Thymus (tissue), 11 donors: ENCODE measurements around the gene TOPBP1. TPM values are rescaled to one million over a fixed set of nuclear protein-coding genes. Genes with fewer than 3 reads are reported as not detected.

Experiments used
- DNase-seq, 9 donors: peaks; one replicate each; pipeline ENCODE4 v3.0.0-alpha.2; 2013; ENCODE audit warnings: low spot score in 9 of 9, low read depth in 6 of 9, missing footprints in 1 of 9
- H3K27ac ChIP-seq, 2 donors: one replicate each; pipeline ENCODE4 v1.5.1; 2013; ENCODE audit warnings: control low read depth in 1 of 2, low read depth in 1 of 2, low read length in 1 of 2, mild to moderate bottlenecking in 1 of 2, moderate library complexity in 1 of 2
- H3K27me3 ChIP-seq, 2 donors: one replicate each; pipeline ENCODE4 v1.5.1; 2013; ENCODE audit warnings: low read length in 1 of 2; ENCODE audit not compliant: control insufficient read depth in 2 of 2, insufficient read depth in 1 of 2
- H3K36me3 ChIP-seq, 2 donors: one replicate each; pipeline ENCODE4 v1.5.1; 2013; ENCODE audit warnings: low read length in 1 of 2, mild to moderate bottlenecking in 1 of 2, moderate library complexity in 1 of 2; ENCODE audit not compliant: control insufficient read depth in 2 of 2, insufficient read depth in 2 of 2
- H3K4me1 ChIP-seq, 2 donors: one replicate each; pipeline ENCODE4 v1.5.1; 2013; ENCODE audit warnings: low read length in 2 of 2; ENCODE audit not compliant: control insufficient read depth in 2 of 2, insufficient read depth in 2 of 2
- H3K4me3 ChIP-seq, 2 donors: one replicate each; pipeline ENCODE4 v1.5.1; 2013; ENCODE audit warnings: low read length in 2 of 2, control low read depth in 1 of 2, mild to moderate bottlenecking in 1 of 2
- H3K9me3 ChIP-seq, 2 donors: one replicate each; pipeline ENCODE4 v1.5.1; 2013; ENCODE audit warnings: low read length in 1 of 2, mild to moderate bottlenecking in 1 of 2; ENCODE audit not compliant: control insufficient read depth in 2 of 2, insufficient read depth in 1 of 2
- WGBS: extraction: QIAGEN DNeasy Blood & Tissue Kit; methylation state at CpG from one replicate; pipeline ENCODE4 v1.1.7; 2013; 5-methylcytosine and 5-hydroxymethylcytosine counted together
- polyA plus RNA-seq: library from polyadenylated mRNA; stranded (reverse); fragments of 200-250 nt; gene quantifications from one replicate; pipeline ENCODE4 v1.2.3, GENCODE V29; 2013
- total RNA-seq: library from RNA; stranded (reverse); fragments of 120-200 nt; gene quantifications from one replicate; pipeline ENCODE4 v1.2.4, GENCODE V29; 2013
- donor health status: healthy.

The TOPBP1 gene
- total and polyA plus RNA-seq, 2 donors, result 18.0 to 74.4 TPM

DNA sequence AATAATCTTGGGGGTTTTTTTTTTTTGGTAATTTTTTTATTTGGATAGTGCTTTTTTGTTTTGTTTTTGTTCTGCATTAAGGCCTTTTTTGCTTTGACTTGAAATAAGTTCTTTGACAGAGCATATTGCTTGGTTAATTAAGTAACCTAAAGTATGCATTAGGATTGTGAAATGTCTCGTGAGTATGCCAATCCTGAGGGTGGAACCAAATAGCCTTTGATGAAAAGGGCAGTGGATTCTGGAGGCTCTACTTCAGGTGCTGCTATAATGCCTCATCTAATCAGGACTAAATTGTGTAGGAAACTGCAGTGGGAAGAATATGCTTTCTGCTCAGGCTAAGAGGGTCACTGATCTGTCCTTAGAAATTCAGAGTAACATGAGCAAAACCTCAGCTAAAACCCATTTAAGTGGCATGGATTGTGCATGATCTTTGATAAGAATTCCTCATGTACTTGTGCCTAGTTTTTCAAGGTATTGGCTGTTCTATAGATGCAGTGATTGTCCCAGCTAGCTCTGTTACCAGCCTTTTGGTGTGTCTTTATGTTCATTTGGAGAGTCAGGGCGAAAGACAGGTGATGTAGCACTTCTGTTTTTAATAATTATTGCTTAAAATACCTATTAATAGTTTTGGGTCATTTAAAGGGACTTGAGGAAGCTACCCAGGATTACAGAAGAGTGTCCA lies 72.8 kb downstream of the TOPBP1 start:
- Histone ChIP-seq H3K27ac (no peak overlapping the region), H3K9me3 (no peaks in the 10 kb centered on the region), H3K27me3 (no peaks in the 10 kb centered on the region), H3K4me3 (no peak overlapping the region), H3K4me1 (no peaks in the 10 kb centered on the region), H3K36me3 (peaks cover 39 to 61% of the 10 kb centered on the region in 2 donors)
- WGBS, result 97% methylated on average over 2 of the region's 2 CpGs
- no peak for DNase-seq

DNA sequence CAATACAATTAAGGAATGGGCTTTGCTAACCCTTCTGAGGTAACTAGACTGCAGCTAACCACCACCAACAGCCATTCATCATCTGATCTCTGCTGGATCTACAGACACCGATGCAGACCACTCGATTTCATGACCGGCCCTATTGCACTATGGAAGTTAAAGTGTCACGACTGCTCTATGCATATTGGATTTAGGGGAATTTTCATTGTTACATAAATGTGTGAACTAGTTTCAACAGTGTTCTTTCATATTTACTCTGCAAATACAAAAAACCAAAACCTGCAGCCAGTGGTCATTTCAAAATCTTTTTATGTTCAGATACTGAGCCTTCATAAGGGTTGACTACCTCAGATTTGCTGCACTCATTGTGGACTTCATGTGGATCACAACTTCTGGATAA lies 73.7 kb downstream of the TOPBP1 start:
- Histone ChIP-seq H3K36me3 (peaks cover 46 to 70% of the 10 kb centered on the region in 2 donors), H3K4me3 (no peak overlapping the region), H3K27me3 (no peaks in the 10 kb centered on the region), H3K27ac (no peak overlapping the region), H3K4me1 (no peaks in the 10 kb centered on the region), H3K9me3 (no peaks in the 10 kb centered on the region)
- 97% methylated on average over 4 of the region's 4 CpGs for WGBS
- no peak for DNase-seq

DNA sequence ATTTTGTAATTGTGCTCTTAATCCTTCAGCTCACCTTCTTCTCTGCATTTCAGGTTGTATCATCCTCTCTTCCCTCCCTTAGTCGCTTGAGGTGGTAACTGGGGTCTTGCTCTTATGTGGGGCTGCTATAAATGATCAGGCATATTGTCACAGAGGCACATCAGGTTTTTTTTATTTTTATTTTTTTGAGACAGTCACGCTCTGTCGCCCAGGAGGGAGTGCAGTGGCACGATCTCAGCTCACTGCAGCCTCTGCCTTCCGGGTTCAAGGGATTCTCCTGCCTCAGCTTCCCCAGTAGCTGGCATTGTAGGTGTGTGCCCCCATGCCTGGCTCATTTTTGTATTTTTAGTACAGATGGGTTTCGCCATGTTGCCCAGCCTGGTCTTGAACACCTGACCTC lies 78.3 kb downstream of the TOPBP1 start:
- WGBS, result 97% methylated on average over 6 of the region's 6 CpGs
- H3K4me1 ChIP-seq, result peaks cover 2 to 5% of the 10 kb centered on the region in 2 donors
- peaks cover 56 to 93% of the 10 kb centered on the region in 2 donors for H3K36me3 ChIP-seq

DNA sequence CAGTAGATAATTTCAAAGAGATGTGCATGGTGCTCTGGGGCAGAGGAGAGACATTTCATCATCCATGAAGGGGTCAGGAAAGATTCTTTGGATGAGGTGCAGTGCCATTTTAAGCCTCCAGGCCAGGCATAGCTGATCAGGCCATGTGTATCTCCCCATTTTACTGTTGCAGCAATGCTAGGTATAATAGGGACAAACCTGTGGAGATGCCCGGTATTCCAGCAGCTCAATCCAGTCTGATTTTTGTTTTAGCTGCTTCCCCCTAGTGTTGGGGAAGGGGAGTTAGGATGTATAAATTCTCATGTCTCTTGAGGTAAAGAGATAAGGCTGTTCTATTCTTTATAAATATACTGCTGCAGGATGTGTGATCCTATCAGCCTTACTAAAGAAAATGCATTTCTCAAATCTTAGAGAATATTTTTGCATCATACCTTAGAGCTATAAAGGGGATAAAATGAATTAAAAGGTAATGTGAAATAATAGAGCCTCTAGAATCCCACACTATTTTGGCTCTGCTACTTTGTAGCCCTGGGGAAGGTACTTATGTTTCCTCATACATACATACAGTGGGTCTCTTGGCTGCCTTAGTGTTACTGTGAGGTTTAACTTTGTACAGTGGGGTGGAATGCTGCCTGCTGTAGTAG lies 83.1 kb downstream of the TOPBP1 start:
- DNase-seq, result peak in 1 of 9 donors; percentile 15
- H3K4me3 ChIP-seq, result peak overlapping the region in 1 of 2 donors; percentile 39
- H3K4me1 ChIP-seq, result peaks cover 10 to 16% of the 10 kb centered on the region in 2 donors
- H3K27me3 ChIP-seq, result no peaks in the 10 kb centered on the region
- no peaks in the 10 kb centered on the region for H3K9me3 ChIP-seq
- no peak overlapping the region for H3K27ac ChIP-seq
- 70% methylated on average over 1 of the region's 1 CpG for WGBS
- H3K36me3 ChIP-seq, result peaks cover 39 to 75% of the 10 kb centered on the region in 2 donors

More for the DNA sequence above, 78.3 kb downstream of the TOPBP1 start:
- H3K27me3 ChIP-seq, result no peaks in the 10 kb centered on the region
- no peak for DNase-seq
- H3K4me3 ChIP-seq, result no peak overlapping the region
- no peaks in the 10 kb centered on the region for H3K9me3 ChIP-seq
- H3K27ac ChIP-seq, result no peak overlapping the region

DNA sequence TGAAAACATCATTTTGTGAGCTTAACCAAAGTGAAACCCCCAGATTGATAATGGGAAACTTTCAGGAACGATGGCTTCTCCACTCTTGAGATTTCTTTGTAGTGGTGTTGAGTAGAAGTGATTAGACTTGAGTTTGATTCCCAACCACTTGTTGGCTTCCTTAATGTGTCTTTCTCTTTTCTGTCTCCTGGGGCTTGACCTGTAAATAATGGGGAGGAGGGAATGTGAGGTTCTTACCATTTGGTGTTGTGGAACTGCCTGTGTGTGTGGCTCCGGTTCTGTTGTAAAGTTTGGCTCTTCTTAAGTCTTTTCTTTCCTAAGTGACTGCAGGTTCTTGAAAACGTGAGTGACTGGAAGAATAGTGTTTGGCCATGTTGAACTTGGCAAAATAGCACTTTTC lies 85.6 kb downstream of the TOPBP1 start:
- Histone ChIP-seq H3K36me3 (peaks cover 29 to 52% of the 10 kb centered on the region in 2 donors), H3K27me3 (no peaks in the 10 kb centered on the region), H3K4me1 (peaks cover 19 to 30% of the 10 kb centered on the region in 2 donors), H3K4me3 (peak overlapping the region; percentile 59 to 100), H3K27ac (no peak overlapping the region), H3K9me3 (no peaks in the 10 kb centered on the region)
- 64% methylated on average over 3 of the region's 3 CpGs for WGBS
- no peak for DNase-seq

DNA sequence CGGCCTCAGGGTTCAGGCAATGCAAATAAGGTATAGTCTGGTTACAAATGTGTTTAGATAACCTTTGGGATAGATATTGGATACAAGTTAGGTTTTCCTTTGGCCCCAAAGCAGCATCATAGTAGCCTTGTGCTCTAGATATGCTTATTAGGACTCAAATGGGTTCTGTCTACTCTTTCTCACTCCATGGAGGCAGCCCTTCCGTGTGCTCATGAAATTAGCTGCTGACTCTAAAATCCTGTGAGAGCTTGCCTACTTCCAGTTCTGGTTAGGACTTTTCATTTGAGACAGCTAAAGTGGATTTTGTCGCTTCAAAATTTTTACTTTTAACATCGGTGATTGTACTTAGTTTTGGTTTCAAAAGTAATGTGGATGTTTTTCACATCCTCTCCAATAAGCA lies 86.7 kb downstream of the TOPBP1 start:
- H3K27ac ChIP-seq, result peak overlapping the region; percentile 91 to 99
- 49% methylated on average over 4 of the region's 4 CpGs for WGBS
- peak overlapping the region; percentile 59 to 100 for H3K4me3 ChIP-seq
- H3K4me1 ChIP-seq, result peaks cover 26 to 38% of the 10 kb centered on the region in 2 donors
- no peaks in the 10 kb centered on the region for H3K9me3 ChIP-seq
- peak in 1 of 9 donors; percentile 56 for DNase-seq
- H3K27me3 ChIP-seq, result no peaks in the 10 kb centered on the region
- peaks cover 26 to 41% of the 10 kb centered on the region in 2 donors for H3K36me3 ChIP-seq

DNA sequence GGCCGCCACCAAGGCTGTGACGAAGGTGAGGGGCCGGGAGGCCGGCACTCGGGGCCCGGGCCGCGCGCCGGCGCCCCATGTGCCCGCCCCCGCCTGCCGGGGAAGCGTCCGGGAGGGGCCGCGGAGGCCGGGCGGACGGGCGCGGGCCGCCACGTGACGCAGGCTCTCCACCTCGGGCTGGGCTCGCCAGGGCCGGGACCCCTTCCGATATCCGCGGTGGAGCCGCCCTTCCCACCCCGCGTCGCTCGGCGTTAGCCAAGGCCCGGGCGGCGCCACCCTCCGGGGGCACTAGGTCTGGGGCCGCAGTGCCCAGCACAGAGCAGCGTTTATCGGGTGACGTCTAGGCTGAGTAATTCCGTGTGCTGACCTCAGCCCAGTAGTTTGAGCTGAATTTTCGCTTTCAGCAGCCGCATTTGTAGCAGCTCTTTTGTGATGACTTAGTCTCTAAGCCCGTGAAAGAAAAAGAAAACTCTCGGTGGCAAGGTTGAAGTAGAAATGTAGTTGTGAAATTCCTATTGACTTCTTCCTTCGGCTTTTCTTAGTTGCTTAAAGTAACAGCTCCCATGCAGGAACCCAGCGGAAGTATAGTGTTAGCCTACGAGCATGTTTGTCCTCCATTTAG lies 87.4 kb downstream of the TOPBP1 start:
- Histone ChIP-seq H3K9me3 (no peaks in the 10 kb centered on the region), H3K4me1 (peaks cover 29 to 39% of the 10 kb centered on the region in 2 donors), H3K36me3 (peaks cover 22 to 36% of the 10 kb centered on the region in 2 donors), H3K27ac (peak overlapping the region; percentile 91 to 99), H3K27me3 (no peaks in the 10 kb centered on the region), H3K4me3 (peak overlapping the region; percentile 59 to 100)
- WGBS, result under 1% methylated on average over 54 of the region's 54 CpGs
- peak in 8 of 9 donors; percentile 36 to 74 (median 54) for DNase-seq

DNA sequence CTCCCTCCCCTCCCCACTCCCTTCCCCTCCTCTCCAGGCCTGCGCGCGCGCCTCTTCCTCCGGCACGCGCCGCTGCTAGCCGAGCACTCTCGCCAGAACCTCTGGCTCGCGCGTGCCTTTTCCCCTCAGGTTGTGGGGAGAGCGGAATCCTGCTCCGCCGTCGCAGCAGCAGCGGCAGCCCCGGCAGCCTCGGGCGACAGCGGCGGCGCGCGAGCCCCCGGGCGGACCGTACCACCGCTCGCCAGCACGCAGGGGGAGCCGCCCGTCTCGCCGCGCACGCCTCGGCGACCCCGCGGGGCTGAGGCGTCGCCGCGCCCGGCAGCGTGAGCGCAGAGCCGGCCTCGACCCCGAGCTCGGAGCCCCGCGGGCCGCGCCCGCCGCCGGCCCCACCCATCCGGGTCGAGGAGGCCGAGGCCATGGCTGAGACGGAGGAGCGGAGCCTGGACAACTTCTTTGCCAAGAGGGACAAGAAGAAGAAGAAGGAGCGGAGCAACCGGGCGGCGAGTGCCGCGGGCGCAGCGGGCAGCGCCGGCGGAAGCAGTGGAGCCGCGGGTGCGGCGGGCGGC lies 88.0 kb downstream of the TOPBP1 start, which contains the start of gene CDV3:
CDV3 (plus strand) TSS at position 58 of the 566 bp plus-strand sequence; CDS start at position 417, 359 bp downstream.
- no peaks in the 10 kb centered on the region for H3K27me3 ChIP-seq
- peaks cover 29 to 39% of the 10 kb centered on the region in 2 donors for H3K4me1 ChIP-seq
- peaks cover 16 to 30% of the 10 kb centered on the region in 2 donors for H3K36me3 ChIP-seq
- H3K9me3 ChIP-seq, result no peaks in the 10 kb centered on the region
- under 1% methylated on average over 81 of the region's 81 CpGs for WGBS
- no peak for DNase-seq
- peak within 1 kb of the TSS; percentile 59 to 100 for H3K4me3 ChIP-seq
- H3K27ac ChIP-seq, result peak within 1 kb of the TSS; percentile 93 to 99
